OCI-LY1 (cell line): ENCODE measurements around the gene MRTFA.
"Not testable (repeated sequence)": the region's sequence is repeated elsewhere in the genome, so short reads cannot be mapped to it uniquely, and the experiment has no call there.

Source experiments
- H2AFZ ChIP-seq: fragments of 200-600 bp; sonication (generic), shearing (Covaris generic); 2 replicates; pipeline ENCODE4 v1.6.0; 2014; ENCODE audit warnings: antibody characterized with exemption, mild to moderate bottlenecking, low read length
- H3F3A ChIP-seq: fragments of 200-600 bp; sonication (generic), shearing (Covaris generic); 2 replicates; pipeline ENCODE4 v1.6.0; 2014; ENCODE audit warnings: mild to moderate bottlenecking, antibody characterized with exemption, low read length, moderate library complexity; ENCODE audit not compliant: insufficient read depth
- H3K27ac ChIP-seq: fragments of 200-600 bp; sonication (generic); 2 replicates; pipeline ENCODE4 v1.5.1; 2014; ENCODE audit warnings: low read length, mixed run types, mild to moderate bottlenecking, low read depth; ENCODE audit not compliant: poor library complexity, severe bottlenecking
- H3K27me3 ChIP-seq: fragments of 200-600 bp; sonication (generic); 2 replicates; pipeline ENCODE4 v1.6.0; 2014; ENCODE audit warnings: antibody characterized with exemption, mild to moderate bottlenecking, low read length, moderate library complexity; ENCODE audit not compliant: insufficient read depth
- H3K36me3 ChIP-seq: fragments of 200-600 bp; sonication (generic); 2 replicates; pipeline ENCODE4 v1.6.1; 2014; ENCODE audit warnings: mild to moderate bottlenecking, antibody characterized with exemption, low read length, moderate library complexity, mixed read lengths; ENCODE audit not compliant: insufficient read depth
- H3K4me1 ChIP-seq: fragments of 200-600 bp; sonication (generic); 2 replicates; pipeline ENCODE4 v1.5.1; 2014; ENCODE audit warnings: mild to moderate bottlenecking, low read length, moderate library complexity; ENCODE audit not compliant: insufficient read depth, severe bottlenecking
- H3K4me2 ChIP-seq: fragments of 200-600 bp; sonication (generic), shearing (Covaris generic); 2 replicates; pipeline ENCODE4 v1.6.1; 2014; ENCODE audit warnings: low read length
- H3K4me3 ChIP-seq: fragments of 200-600 bp; sonication (generic); 2 replicates; pipeline ENCODE4 v1.5.1; 2014; ENCODE audit warnings: low read length, low read depth, mild to moderate bottlenecking, mixed read lengths; ENCODE audit not compliant: poor library complexity, severe bottlenecking
- H3K79me2 ChIP-seq: fragments of 200-600 bp; shearing (Covaris generic); 2 replicates; pipeline ENCODE4 v1.6.1; 2016; ENCODE audit warnings: mixed run types, low read length, mixed read lengths; ENCODE audit not compliant: insufficient read depth
- H3K9ac ChIP-seq: fragments of 200-600 bp; sonication (generic), shearing (Covaris generic); 2 replicates; pipeline ENCODE4 v1.6.1; 2014; ENCODE audit warnings: mild to moderate bottlenecking, low read length, mixed read lengths
- H3K9me2 ChIP-seq: fragments of 200-600 bp; sonication (generic), shearing (Covaris generic); 2 replicates; pipeline ENCODE4 v1.6.1; 2014; ENCODE audit warnings: low read depth, mild to moderate bottlenecking, low read length, mixed read lengths
- H3K9me3 ChIP-seq: fragments of 200-600 bp; shearing (Covaris generic); 2 replicates; pipeline ENCODE4 v1.6.1; 2014; ENCODE audit warnings: low read length, mixed read lengths
- H4K20me1 ChIP-seq: fragments of 200-600 bp; sonication (generic), shearing (Covaris generic); 2 replicates; pipeline ENCODE4 v1.6.0; 2016; ENCODE audit warnings: mild to moderate bottlenecking, low read length; ENCODE audit not compliant: insufficient read depth
- EZH2 ChIP-seq: fragments of 200-600 bp; sonication (generic), shearing (Covaris generic); IDR thresholded peaks from 2 replicates; pipeline ENCODE4 v1.8.0; 2017; ENCODE audit warnings: borderline replicate concordance, mixed run types, mild to moderate bottlenecking, antibody characterized with exemption, low read length, moderate library complexity, mixed read lengths
- TF ChIP-seq, protein P1 (sequence below): fragments of 200-600 bp; sonication (generic), shearing (Covaris generic); IDR thresholded peaks from 2 replicates; pipeline ENCODE4 v1.5.1; 2017; ENCODE audit warnings: mild to moderate bottlenecking, antibody characterized with exemption, low read length, moderate library complexity, mixed read lengths

Gene MRTFA

DNA sequence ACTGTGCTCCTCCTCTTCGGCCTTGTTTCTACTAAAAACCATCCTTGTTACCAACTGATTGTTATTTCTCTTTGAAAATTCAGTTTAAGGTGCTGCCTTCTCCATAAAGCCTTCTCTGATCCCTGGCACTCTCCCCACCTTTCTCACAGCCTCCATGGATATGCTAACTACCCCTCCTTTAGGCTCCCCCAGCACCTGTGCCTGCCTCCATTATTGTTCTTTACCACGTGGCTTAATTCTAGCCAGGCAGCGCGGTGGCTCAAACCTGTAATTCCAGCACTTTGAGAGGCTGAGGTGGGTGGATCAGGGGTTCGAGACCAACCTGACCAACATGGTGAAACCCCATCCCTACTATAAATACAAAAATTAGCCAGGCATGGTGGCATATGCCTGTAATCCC is 96.3 kb downstream of the MRTFA start:
- no peak overlapping the region for H3K27ac ChIP-seq

DNA sequence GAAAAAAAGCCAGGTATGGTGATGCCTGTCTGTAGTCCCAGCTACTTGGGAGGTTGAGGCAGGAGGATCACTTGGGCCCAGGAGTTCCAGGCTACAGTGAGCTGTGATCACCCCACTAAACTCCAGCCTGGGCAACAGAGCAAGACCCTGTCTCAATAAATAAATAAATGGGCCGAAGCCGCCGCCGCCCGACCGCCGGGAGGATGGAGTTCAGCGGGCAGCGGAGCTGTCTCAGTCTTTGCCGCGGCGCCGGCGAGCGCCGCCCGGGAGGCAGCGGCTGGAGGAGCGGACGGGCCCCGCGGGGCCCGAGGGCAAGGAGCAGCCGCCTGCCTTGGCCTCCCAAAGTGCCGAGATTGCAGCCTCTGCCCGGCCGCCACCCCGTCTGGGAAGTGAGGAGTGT is 100.4 kb downstream of the MRTFA start:
- H3K4me3 ChIP-seq, H2AFZ ChIP-seq, H3K9me3 ChIP-seq, H4K20me1 ChIP-seq, H3K9me2 ChIP-seq, H3K36me3 ChIP-seq, H3K4me2 ChIP-seq, H3F3A ChIP-seq, H3K27me3 ChIP-seq, H3K27ac ChIP-seq, H3K9ac ChIP-seq: not testable (repeated sequence)
- Histone ChIP-seq H3K79me2 (peaks cover 24% of the 10 kb centered on the region), H3K4me1 (peaks cover 41% of the 10 kb centered on the region)

More for the DNA sequence above, 96.3 kb downstream of the MRTFA start:
- H2AFZ ChIP-seq = no peak overlapping the region
- H3K9me3 ChIP-seq = no peaks in the 10 kb centered on the region
- H4K20me1 ChIP-seq = no peaks in the 10 kb centered on the region
- no peaks in the 10 kb centered on the region; the same call in 1 of the 2 replicates for H3K79me2 ChIP-seq
- no peak overlapping the region for H3K4me2 ChIP-seq
- H3K36me3 ChIP-seq = no peaks in the 10 kb centered on the region
- no peaks in the 10 kb centered on the region for H3K9me2 ChIP-seq
- no peaks in the 10 kb centered on the region for H3K4me1 ChIP-seq
- H3K27me3 ChIP-seq = no peaks in the 10 kb centered on the region
- TF ChIP-seq, protein P1, sequence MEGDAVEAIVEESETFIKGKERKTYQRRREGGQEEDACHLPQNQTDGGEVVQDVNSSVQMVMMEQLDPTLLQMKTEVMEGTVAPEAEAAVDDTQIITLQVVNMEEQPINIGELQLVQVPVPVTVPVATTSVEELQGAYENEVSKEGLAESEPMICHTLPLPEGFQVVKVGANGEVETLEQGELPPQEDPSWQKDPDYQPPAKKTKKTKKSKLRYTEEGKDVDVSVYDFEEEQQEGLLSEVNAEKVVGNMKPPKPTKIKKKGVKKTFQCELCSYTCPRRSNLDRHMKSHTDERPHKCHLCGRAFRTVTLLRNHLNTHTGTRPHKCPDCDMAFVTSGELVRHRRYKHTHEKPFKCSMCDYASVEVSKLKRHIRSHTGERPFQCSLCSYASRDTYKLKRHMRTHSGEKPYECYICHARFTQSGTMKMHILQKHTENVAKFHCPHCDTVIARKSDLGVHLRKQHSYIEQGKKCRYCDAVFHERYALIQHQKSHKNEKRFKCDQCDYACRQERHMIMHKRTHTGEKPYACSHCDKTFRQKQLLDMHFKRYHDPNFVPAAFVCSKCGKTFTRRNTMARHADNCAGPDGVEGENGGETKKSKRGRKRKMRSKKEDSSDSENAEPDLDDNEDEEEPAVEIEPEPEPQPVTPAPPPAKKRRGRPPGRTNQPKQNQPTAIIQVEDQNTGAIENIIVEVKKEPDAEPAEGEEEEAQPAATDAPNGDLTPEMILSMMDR = no peak
- no peak for TF ChIP-seq EZH2
- no peak overlapping the region for H3K9ac ChIP-seq
- no peak overlapping the region for H3K4me3 ChIP-seq
- no peaks in the 10 kb centered on the region; the same call in 1 of the 2 replicates for H3F3A ChIP-seq

DNA sequence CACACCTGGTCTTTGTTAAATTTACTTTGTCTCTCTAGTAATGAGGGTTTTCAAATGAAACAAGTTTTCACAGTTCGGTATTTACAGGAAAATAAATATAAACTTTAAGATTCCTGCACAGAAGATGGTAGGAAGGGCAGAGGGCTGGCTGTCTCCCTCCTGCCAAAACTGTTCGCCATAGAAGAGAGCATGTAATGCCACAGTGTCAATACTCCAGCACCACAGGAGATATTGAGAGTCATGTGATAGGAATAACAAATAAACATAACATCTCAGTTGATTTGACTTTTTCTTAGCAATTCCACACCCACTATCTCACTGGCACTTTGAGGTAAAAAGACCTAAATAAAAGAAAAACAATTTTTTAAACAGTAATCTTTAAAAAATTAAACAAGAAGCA is 100.9 kb downstream of the MRTFA start:
- Histone ChIP-seq H3K4me1 (peaks cover 46% of the 10 kb centered on the region), H3K9ac (no peak overlapping the region), H3K79me2 (peaks cover 28% of the 10 kb centered on the region), H2AFZ (no peak overlapping the region), H3K4me3 (no peak overlapping the region), H3K9me3 (no peaks in the 10 kb centered on the region), H3K4me2 (no peak overlapping the region), H4K20me1 (no peaks in the 10 kb centered on the region), H3K27ac (peak overlapping the region; percentile 79), H3K36me3 (no peaks in the 10 kb centered on the region), H3F3A (no peaks in the 10 kb centered on the region), H3K27me3 (no peaks in the 10 kb centered on the region), H3K9me2 (no peaks in the 10 kb centered on the region)
- no peak for TF ChIP-seq EZH2
- TF ChIP-seq, protein P1 = no peak

DNA sequence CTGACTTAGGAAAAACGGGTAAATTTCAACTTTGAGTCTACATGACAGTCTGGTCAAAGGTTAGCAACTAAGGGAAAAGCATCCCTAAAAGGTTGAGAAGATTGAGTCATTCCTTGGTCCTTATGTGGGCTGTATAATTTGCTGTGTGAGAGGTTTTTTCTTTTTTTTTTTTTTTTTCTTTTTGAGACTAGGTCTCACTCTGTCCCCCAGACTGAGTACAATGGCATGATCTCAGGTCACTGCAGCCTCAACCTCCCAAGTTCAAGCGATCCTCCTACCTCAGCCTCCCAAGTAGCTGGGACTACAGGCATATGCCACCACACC is 101.4 kb downstream of the MRTFA start:
- H3K9me3 ChIP-seq = no peaks in the 10 kb centered on the region
- H3K9ac ChIP-seq = no peak overlapping the region; the same call in 1 of the 2 replicates
- peaks cover 51% of the 10 kb centered on the region for H3K4me1 ChIP-seq
- H3K9me2 ChIP-seq = no peaks in the 10 kb centered on the region
- H3F3A ChIP-seq = no peaks in the 10 kb centered on the region
- H4K20me1 ChIP-seq = no peaks in the 10 kb centered on the region
- H3K27me3 ChIP-seq = no peaks in the 10 kb centered on the region
- no peak overlapping the region for H3K4me2 ChIP-seq
- no peak overlapping the region for H2AFZ ChIP-seq
- H3K79me2 ChIP-seq = peaks cover 30% of the 10 kb centered on the region
- H3K27ac ChIP-seq = peak overlapping the region; percentile 79
- H3K4me3 ChIP-seq = no peak overlapping the region
- TF ChIP-seq, protein P1 = no peak
- TF ChIP-seq EZH2 = no peak
- no peaks in the 10 kb centered on the region for H3K36me3 ChIP-seq
